ENCODE measurements around the gene UXT.
"Not testable (repeated sequence)": the region's sequence is repeated elsewhere in the genome, so short reads cannot be mapped to it uniquely, and the experiment has no call there.

The UXT gene, protein sequence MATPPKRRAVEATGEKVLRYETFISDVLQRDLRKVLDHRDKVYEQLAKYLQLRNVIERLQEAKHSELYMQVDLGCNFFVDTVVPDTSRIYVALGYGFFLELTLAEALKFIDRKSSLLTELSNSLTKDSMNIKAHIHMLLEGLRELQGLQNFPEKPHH

DNA sequence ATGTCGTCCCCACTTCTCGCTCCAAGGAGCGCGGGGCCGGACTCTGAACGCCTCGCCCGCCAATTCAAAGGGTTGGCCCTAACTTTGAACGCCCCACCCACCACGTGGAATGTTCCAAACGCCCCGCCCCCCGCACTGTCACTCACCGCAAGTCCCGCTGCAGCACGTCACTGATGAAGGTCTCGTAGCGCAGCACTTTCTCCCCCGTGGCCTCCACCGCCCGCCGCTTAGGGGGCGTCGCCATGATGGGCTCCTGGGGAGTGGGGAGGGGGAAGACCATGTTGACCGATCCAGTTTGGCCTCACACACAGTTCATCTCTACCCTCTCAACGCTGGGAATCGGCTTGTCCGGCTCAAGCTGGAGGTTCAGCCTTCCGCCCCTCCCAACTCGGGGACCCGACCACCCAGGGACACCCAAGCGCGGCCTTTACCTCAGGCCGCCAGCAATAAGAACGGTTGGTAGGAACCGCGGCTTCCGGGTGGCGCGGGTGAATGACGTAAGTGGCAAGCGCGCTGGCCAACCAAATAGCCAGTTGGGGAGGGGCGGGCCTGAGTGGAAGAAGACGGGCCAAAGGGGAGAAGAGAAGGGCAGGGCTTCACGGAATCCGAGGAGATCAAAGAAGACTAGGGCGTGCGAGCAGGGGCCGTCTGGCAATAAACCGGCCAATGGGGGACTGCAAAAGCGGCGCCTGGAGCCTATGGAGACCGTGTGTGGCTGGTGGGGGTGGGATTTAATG is at the start of gene UXT:
Gene UXT (minus strand): TSS at position 497 of the 737 bp plus-strand sequence. CDS start 253 bp downstream, at position 244.
- peak; percentile 94 for DNase-seq

DNA sequence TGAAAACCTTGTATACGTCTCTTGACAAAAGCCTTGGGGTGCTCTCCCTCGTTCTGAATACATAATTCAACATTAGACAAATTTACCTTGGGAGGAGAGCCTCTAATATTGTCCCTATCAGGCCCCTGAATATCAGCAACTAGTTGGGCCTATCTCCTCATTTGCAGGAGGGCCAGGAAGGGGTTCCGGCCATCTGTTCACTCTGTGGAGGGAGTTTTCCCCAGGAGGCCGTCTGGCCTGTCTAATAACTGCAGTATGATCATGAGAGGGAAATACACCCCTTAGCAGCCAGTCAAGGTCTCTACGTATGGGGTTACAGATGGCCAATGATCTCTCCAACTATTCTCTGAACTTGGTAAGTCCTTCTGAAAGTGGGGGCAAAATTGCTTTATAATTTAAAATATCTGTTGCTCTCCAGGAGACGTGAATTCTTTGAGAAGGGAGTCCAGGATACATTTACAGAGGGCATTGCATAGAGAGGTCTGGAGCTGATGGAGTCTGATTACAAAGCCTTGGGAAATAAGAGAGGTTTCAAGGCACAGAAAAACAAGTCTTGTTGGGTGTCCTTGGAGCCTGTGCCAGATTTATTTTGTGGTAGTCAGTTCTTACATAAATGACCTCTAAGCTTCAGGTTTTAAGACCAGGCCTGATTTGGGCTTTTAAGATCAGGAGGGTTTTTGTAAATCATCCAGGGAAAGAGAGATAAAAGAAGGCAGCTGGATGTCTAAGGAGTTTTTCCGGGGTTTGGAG is 48.2 kb upstream of the UXT start:
- no peak for DNase-seq

DNA sequence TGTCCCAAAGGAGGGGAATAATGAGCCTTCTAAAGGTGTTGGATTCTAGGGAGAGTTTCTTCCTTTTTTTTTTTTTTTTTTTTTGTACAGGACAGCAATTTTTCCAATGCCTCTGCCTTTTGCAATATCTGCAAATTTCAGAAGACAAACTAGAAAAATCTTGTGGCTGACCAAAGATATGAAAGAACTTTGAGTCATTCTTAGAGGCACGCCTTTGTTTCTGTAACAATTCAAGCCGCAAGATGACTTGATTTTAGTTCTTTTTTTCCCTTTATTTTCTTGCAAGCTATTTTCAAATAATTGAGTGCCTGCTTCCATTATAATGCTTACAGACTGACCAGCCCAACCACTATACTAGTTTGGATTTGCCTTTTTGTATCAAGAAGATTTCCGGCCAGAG is 47.6 kb upstream of the UXT start:
- no peak for DNase-seq

DNA sequence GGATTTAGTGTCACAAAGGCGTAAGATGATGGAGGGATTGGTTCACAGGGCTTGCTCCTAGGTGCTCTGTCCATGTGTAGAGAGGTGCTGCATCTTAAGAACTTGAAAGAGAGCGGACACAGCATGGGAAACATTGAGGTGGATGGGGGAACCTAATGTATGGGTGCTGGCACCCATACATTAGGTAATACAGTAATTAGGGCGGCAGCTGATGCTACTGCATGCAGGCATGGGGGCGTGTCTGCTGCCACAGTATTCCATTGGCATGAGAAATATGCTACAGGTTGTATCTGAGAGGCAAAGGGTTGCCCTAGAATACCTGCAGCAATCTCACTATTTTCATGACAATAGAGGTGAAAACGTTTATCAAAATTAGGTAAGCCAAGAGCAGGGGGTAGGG is 45.8 kb upstream of the UXT start:
- no peak for DNase-seq

DNA sequence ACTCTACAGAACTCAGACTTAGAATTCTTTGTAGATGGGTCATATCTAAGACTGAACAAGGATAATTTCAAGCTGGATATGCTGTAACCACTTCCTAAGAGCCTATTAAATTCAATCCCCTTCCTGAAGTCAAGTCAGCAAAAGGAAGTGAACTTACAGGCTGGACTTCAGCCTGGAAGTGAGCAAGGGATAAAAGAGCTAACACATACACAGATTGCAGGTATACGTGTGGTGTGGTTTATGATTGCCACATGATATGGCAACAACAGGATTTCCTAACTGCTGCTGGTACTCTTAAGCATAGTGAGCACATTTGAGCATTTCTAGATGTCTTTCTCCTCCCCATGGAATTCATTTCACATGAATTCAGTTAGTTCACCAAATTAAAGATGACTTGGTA is 38.2 kb upstream of the UXT start:
- no peak for DNase-seq

DNA sequence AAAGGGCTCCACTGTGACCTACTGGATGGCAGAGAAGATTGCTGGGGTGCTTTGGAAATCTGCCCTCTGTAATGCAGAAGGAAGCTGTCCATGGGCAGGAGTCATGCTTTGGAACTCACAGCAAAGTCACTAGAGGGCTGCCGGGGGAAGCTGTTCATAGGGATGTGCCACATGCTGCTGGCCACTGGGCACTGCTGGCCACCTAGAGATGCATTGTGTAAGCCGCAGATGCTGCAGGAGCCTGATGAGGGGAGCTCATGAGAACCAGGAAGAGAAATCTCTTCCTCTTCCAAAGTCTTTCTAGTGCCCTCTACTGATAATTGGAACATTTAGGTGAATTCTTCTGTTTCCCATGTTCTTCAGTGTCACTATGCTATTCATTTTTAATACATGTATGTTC is 31.2 kb upstream of the UXT start:
- no peak for DNase-seq

DNA sequence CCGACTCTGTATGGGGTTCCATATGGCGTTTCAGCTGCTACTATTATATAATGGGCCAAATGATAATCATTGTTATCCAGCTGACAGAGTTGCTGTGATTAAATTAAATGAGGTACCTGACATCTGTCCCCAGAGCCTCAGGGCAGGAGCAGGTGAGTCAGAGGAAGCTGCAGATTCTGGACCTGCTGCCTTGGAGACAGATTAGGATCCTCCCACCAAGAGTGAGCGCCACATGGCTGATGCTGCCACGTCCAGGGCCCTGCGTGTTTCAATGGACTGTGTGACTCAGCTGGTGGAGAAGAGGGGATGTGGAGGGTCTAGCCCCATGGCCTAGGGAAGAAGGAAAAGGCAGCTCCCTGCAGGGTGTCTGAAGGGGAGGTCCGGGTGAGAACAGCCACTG is 28.3 kb upstream of the UXT start:
- DNase-seq: no peak

DNA sequence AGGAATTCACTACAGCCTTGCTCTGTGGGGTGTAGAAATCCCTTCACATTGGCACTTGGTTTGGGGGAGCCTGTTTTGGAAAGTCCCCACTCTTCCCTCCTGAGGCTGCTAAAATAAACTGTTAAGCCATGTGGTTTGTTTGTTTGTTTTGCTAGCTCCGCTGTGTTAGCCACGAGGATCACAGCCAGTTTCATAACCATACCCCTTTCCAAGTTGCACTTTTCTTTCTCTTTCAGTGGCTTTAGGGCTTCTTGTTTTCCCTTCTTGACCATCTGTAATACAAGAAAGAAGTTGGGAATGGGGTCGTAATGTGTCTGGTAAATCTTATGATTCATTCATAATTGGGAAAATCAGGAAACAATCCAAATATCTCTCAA is 24.8 kb upstream of the UXT start:
- no peak for DNase-seq

DNA sequence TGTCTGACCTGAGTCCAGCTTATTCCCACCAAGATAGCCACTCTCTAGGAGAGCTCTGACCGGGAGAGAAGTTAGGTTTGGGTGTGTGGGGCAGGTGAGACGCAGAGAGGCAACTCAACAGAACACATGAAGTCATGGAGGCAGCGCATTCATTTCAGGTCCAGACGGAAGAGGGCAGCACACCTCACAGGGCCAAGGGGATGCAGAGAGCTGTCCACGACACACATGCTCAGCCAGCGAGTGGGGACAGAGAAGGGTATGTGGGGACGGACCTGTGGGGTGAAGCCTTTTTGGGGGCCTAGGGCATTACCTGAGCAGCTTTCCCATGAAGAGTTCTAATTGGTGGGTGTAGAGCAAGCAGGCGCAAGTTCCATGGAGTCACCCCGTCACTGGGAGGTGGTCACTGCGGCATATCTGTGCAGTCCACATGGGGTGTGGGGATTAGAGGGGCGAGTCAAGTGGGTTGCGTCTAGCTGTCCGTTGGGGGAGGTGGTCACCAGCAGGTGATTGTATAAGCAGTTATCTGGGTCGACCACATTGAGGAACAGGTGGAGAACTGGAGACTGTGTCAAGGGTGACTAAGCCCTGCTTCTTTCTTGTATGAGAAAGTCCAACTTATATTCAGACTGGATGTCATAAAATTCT is 24.3 kb upstream of the UXT start:
- no peak for DNase-seq

DNA sequence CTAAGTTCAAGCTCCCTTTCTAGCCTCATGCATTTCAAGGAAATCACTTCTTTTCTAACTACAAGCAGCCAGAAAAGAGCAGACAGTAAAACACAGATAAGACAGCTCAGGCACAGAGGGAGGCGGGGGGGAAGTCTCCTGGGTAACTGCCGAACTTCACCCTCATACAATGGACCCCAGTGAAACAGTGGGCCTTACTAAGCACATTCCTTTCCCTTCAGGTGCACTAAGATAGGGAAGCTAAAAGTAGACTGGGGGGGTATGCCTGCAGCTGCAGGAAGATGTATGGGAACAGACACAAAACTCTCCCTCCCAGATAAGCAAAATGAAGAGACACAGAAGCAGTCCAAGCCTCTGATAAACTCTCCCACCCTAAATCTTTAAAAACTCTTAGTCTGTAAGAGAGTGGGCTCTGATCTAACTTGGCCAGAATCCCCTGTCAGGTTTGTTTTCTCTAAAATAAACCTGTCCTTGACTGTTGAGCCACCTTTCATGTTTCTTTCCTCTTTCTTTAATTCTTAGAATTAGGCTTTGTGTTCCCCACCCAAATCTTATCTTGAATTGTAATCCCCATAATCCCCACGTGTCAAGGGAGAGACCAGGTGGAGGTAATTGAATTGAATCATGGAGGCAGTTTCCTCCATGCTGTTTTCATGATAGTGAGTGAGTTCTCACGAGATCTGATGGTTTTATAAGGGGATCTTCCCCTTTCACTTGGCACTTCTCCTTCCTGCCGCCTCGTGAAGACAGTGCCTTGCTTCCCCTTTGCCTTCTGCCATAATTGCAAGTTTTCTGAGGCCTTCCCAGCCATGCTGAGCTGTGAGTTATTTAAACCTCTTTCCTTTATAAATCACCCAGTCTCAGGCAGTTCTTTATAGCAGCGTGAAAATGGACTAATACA is 17.2 kb upstream of the UXT start:
- not testable (repeated sequence) for DNase-seq

DNA sequence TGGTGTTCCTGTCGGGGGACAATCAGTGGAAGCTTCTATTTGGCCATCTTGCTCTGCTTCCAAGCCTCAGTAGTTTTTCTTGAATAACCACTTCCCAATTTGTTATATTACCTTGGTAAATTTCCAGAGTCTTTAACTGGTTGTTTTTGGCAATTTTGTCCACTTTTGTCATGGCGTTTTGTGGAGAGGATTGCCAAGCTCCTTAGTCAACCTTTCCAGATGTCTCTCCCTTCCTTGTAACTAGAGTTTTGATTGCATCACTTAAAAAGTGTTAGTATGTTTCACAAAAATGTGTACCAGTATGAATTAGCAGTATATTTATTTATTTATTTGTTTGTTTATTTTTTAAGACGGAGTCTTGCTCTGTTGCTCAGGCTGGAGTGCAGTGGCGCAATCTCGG is 15.8 kb upstream of the UXT start:
- DNase-seq: no peak

DNA sequence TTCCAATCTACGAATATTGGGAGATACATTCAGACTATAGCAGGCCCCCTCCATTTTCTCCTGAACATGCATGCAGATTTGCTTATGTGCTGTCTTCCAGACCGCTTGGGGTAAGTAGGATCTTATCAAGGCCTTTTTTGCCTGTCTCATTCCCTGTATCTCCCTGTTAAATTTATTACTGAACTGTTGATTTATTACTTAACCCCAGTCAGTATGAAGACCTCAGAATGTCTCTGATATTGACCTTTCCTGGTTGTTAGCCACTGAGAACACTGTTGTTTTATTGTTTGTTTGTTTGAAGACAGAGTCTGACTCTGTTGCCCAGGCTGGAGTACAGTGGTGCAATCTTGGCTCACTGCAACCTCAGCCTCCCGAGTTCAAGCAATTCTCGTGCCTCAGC is 6.8 kb upstream of the UXT start:
- DNase-seq: not testable (repeated sequence)

DNA sequence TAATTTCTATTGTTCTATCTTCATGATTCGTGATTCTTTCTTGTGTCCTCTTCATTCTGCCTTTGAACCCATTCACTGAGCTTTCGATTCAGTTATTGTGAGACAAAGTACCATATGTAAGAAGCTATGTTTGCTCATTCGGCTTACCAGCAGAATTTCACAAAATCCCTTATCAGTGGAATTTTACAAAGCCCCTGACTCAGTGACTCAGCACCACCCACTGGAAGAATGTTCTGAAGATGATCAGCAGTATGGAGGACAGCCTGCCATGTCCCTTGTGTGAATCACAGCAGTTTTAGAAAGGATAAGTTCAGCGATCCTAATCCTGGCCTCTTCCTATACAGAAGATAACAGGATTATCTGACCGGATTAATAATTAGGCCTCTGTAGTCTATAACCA is 5.8 kb upstream of the UXT start:
- no peak for DNase-seq

DNA sequence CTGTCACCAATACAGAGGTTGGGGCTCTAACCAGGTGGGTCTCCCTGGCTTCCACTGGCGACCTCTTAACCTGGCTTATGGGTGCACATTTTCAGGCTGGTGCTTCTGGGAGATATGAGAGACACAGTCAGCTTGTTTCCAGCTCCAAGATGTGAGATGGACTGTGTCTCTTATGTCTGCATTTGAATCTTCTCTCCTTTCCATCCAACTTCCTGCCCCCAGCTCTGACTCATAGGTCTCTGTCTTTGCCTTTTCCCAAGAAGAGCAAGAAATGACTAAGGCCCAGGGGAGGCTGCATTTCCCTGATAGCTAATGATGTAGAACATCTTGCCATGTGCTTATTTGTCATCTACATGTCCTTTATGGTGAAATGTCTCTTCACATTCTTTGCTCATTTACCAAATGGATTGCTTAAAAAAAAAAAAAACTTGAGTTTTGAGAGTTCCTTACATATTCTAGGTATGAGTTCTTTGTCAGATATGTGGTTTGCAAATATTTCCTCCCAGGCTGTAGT is 3.2 kb upstream of the UXT start:
- peak; percentile 52 to 65 for DNase-seq

DNA sequence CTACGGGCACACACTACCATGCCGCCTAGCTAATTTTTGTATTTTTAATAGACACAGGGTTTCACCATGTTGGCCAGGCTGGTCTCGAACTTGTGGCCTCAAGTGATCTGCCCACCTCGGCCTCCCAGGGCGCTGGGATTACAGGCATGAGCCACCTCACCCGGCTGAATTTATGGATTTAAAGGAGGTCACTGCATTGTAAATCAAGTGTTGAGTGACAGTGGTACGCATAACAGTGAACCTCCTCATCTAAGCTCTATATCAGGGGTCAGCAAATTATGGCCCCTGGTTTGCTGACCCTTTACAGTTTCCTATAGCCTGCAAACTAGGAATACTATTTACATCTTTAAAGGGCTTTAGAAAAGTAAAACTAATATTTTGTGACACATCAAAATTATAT is 2.6 kb upstream of the UXT start:
- no peak for DNase-seq

DNA sequence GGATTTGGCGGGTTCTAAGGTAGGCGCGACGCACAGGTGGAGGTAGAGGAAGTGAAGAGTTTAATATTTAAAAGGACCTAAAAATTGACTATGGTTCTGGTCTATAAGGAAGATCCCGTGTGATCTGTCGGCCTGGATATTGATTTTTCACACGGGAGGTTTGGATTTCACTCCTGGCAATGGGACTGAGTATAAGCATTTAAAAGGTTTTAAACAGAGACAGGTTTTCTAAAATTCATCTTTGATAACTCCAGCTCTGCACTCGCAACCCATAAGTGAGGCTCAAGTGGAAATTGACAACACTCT is 394 bp upstream of the UXT start:
- DNase-seq: no peak

DNA sequence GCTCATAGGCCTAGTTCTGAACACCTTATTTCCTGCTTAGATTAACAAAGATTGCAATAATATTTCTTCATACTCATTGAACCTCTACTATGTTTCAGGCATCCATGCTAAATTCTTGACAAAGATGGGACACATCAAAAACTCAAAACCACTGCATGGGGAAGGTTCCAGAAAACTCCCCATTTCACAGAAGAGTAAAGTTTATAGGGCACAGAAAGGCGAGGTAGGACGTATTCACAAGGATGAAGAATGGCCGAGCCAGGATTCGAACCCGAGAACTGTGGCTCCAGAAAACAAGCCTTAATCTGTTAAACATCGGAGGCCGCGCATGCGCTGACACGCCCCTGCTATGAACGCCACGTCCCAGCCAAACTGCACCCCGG is 688 bp downstream of the UXT start:
- no peak for DNase-seq

DNA sequence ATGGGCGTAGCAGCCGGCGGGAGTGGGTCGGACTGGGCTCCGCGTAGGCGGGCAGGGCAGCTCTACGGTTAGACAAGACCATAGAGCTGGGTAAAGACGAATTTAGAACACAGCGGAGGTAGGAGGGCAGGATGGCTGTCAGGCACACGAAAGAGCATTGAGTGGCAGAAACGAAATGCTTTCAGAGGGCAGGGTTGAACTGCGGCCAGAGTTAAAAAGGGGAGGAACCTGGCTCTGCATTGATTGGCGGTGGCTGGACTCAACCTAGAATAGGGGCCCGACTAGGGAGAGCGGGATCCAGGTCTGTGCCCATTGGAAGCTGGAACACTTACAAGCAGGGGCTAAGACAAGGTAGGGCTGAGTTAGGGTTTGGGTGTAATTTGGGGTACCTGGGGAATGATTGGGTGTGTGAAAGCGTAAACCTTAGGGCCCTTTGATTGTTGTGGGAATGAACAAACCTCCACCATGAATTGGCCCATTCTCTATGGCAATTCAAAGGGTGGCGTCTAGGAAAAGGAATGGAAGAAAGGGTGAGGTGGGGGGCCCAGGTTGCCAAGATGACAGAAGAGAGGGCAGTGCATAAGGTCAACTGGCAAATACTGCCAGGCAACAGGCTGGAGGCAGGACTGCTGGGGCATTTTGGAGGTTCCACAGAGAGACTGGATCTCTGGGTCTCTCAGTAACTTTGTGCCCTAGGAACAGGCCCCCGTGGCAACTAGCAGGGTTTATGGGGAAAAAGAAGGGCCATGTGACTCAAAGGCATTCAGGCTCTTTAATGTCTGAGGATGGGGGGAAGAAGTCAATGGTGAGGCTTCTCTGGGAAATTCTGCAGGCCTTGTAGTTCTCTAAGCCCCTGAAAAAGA is 7.7 kb downstream of the UXT start:
- no peak for DNase-seq

DNA sequence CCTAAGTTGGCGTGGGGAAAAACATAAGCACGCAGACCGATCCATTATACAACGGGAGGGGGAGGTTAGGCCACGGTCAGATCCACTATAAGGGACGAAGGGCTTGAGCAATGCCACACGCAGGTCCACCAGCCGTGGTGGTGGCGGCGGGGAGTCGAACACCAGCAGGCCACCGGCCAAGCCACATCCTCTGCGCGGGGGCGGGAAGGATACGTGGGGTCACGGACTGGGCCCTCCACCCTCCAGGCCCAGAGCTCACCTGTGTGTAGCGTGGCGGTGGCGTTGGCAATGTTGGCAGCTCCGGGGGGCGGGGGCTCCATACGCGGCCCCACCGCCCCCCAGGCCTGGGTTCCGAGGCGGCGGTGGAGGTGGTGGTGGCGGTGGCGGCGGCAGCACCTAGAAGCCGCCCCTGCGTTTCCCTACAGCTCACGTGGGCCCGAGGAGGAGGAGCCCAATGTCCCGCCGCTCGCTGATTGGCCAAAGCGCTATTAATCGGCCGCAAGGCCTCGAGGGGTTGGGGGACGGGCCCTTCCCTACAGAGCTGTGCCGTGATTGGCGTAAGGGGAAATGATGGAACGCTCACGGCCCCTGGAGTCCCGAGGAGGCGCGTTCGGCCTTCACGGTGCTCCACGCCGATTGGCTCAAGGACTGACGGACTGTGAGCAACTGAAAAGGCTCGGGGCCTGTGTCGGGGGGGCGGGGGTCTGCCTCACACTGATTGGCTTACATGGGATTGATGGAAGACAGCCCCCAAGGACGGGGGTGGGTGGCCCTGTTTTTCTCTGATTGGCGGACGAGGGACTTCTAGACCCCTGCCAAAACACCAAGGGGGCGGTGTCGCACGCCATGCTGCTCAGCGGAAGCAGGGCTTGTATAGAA is 8.6 kb downstream of the UXT start, which contains the start of gene ELK1:
Gene ELK1 (minus strand): TSS at position 400 of the 879 bp plus-strand sequence. CDS start 9,122 bp downstream, outside the sequence.
- DNase-seq: peak; percentile 84 to 88

DNA sequence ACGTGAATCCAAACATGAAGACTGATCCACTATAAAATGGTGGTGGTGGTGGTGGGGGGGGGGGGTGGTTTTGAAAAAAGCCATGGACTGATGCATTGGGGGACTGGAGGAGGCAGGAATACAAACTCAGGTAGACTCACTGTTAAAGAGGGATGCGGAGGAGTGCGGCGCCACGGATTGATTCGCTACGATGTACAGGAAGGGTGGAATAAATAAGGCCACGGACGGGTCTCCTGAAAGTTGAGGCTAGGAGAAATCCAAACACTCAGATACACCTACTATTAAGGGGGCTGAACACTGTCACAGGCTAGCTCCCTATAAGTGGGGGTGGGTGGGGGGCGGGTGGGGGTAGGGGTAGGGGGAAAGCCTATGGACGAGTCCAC is 9.2 kb downstream of the UXT start:
- no peak for DNase-seq

DNA sequence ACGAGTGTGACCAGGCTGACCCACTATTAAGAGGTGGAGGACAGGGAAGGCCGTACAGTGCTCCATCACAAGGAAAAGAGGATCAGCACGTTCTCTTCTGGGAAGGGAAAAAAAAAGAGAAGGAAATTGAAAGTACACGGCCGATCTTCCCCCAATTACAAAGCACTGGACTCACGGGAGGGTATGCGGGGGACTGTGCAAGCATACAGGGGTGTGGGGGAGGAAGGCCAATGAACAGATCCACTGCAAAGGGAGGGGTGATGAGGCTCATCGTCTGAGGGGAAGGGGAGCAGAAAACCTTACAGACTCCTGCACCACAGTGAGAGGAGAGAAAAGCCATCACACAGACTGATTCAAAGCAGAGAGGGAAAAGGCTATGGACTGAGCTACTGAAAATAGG is 9.7 kb downstream of the UXT start:
- no peak for DNase-seq

Data from activated CD4-positive, alpha-beta T cell treated with anti-CD3 and anti-CD28 coated beads, Interleukin-2, amount 50 U/mL, for 48 hours (primary cell).